SH-SY5Y (cell line): Measurements from ENCODE around the gene DDIAS.

Experiments
- GATA2 ChIP-seq: IDR thresholded peaks from 2 replicates; pipeline ENCODE4 v1.6.1; 2011; ENCODE audit warnings: mild to moderate bottlenecking, low read depth, low read length
- GATA3 ChIP-seq: IDR thresholded peaks from 2 replicates; pipeline ENCODE4 v1.6.1; 2011; ENCODE audit warnings: low read depth, mild to moderate bottlenecking, low read length, moderate library complexity

DNA sequence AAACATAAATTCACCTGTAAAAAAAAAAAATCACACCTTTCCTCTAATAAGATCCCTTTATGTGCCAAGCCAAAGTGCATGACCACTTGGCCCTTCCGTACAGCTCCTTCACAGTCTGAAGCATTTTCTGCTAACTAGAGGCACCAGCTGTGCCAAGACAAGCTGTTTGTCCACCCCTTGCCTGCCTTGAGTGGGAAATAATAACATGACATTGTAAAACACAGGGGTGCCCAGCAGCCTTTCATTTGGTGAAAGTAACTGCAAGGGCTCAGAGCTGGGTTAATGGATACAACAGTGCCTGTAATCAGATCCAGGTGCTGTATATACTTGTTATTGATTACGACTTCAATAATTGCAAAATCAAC is 59.2 kb downstream of the DDIAS start:
- TF ChIP-seq GATA3 (no peak), GATA2 (no peak)
